SK-N-SH (cell line): Measurements from ENCODE around the gene FAM124A. TPM values are rescaled to one million over a fixed set of nuclear protein-coding genes. Genes with fewer than 3 reads are reported as not detected.

Experiments
- CTCF ChIA-PET: fragments of 300-600, 350-600 bp; formaldehyde crosslinking; extraction: SDS; loops from one replicate; lab custom pipeline; 2021; lab: Yijun Ruan, JAX
- POLR2A ChIA-PET: fragments of 350-600 bp; sonication (Branson Sonifier 250); formaldehyde crosslinking; extraction: SDS; loops from one replicate; lab custom pipeline; 2020; ENCODE audit warnings: antibody characterized with exemption, inconsistent platforms; lab: Yijun Ruan, JAX
- DNase-seq: peaks from one replicate; pipeline ENCODE4 v3.0.0; 2012
- H2AFZ ChIP-seq: fragments of 200-600 bp; sonication (generic); 2 replicates; pipeline ENCODE4 v1.8.1; 2016; ENCODE audit warnings: antibody characterized with exemption, mild to moderate bottlenecking, low read depth
- H3F3A ChIP-seq: fragments of 200-600 bp; sonication (generic); replicated peaks from 2 replicates; pipeline ENCODE3; 2016; ENCODE audit warnings: antibody characterized with exemption, mild to moderate bottlenecking; ENCODE audit not compliant: insufficient read depth
- H3K27ac ChIP-seq, 2 experiments: fragments of 200-500 bp in 1 of 2; fragments of 200-600 bp in 1 of 2; sonication (Bioruptor generic) in 1 of 2; sonication (generic), shearing (Covaris generic) in 1 of 2; 2 replicates each; pipeline versions ENCODE4 v1.5.1 to v1.6.1; 2014 to 2016; ENCODE audit warnings: low read depth in 2 of 2, inconsistent platforms in 1 of 2, low read length in 1 of 2, mild to moderate bottlenecking in 1 of 2, mixed read lengths in 1 of 2
- H3K27me3 ChIP-seq: fragments of 200-600 bp; sonication (generic), shearing (Covaris generic); 2 replicates; pipeline ENCODE4 v1.6.1; 2016; ENCODE audit warnings: mixed run types; ENCODE audit not compliant: insufficient read depth
- H3K36me3 ChIP-seq, 2 experiments: fragments of 200-500 bp in 1 of 2; fragments of 200-600 bp in 1 of 2; sonication (Bioruptor generic) in 1 of 2; sonication (generic) in 1 of 2; replicated peaks in 1 of 2; 2 replicates each; pipeline versions ENCODE3 to v1.5.1; 2014 to 2016; ENCODE audit warnings: low read length in 1 of 2, mild to moderate bottlenecking in 1 of 2; ENCODE audit not compliant: insufficient read depth in 2 of 2, control insufficient read depth in 1 of 2
- H3K4me1 ChIP-seq, 2 experiments: fragments of 200-500 bp in 1 of 2; fragments of 200-600 bp in 1 of 2; sonication (Bioruptor generic) in 1 of 2; sonication (generic), shearing (Covaris generic) in 1 of 2; 2 replicates each; pipeline versions ENCODE4 v1.5.1 to v1.6.1; 2014 to 2016; ENCODE audit warnings: low read depth in 1 of 2, low read length in 1 of 2, mixed run types in 1 of 2; ENCODE audit not compliant: insufficient read depth in 2 of 2, control insufficient read depth in 1 of 2
- H3K4me2 ChIP-seq: fragments of 200-600 bp; sonication (generic), shearing (Covaris generic); 2 replicates; pipeline ENCODE4 v1.6.1; 2017; ENCODE audit warnings: mixed run types
- H3K4me3 ChIP-seq, 2 experiments: fragments of 200-500 bp in 1 of 2; fragments of 200-600 bp in 1 of 2; sonication (Bioruptor generic) in 1 of 2; sonication (generic), shearing (Covaris generic) in 1 of 2; 2 replicates each; pipeline versions ENCODE4 v1.5.1 to v1.8.1; 2014 to 2016; ENCODE audit warnings: low read depth in 2 of 2, inconsistent platforms in 1 of 2, low read length in 1 of 2, mild to moderate bottlenecking in 1 of 2, mixed read lengths in 1 of 2, moderate library complexity in 1 of 2
- H3K79me2 ChIP-seq: fragments of 200-600 bp; sonication (generic); 2 replicates; pipeline ENCODE4 v1.8.1; 2017; ENCODE audit warnings: mild to moderate bottlenecking; ENCODE audit not compliant: insufficient read depth
- H3K9ac ChIP-seq: fragments of 200-600 bp; sonication (generic); 2 replicates; pipeline ENCODE4 v1.6.1; 2017; ENCODE audit warnings: mixed run types
- H3K9me2 ChIP-seq: fragments of 200-600 bp; sonication (generic); 2 replicates; pipeline ENCODE4 v1.6.1; 2017; ENCODE audit warnings: mixed run types
- H3K9me3 ChIP-seq: fragments of 200-600 bp; sonication (generic); 2 replicates; pipeline ENCODE4 v1.6.1; 2017; ENCODE audit warnings: mixed run types, mild to moderate bottlenecking, moderate library complexity
- H4K20me1 ChIP-seq: fragments of 200-600 bp; sonication (generic); 2 replicates; pipeline ENCODE4 v1.6.1; 2017; ENCODE audit warnings: mild to moderate bottlenecking, mixed run types; ENCODE audit not compliant: insufficient read depth
- ELF1 ChIP-seq: IDR thresholded peaks from 2 replicates; pipeline ENCODE4 v1.4.0; 2012
- EP300 ChIP-seq, 2 experiments: IDR thresholded peaks; 2 replicates each; pipeline versions ENCODE4 v1.4.0 to v1.6.1; 2012; ENCODE audit warnings: borderline replicate concordance in 1 of 2, low read depth in 1 of 2, low read length in 1 of 2
- EZH2phosphoT487 ChIP-seq: fragments of 200-600 bp; sonication (generic); IDR thresholded peaks from 2 replicates; pipeline ENCODE4 v1.6.1; 2017; ENCODE audit warnings: low read depth, mixed run types, mild to moderate bottlenecking, antibody characterized with exemption, moderate library complexity, borderline replicate concordance
- FOSL2 ChIP-seq: IDR thresholded peaks from 2 replicates; pipeline ENCODE4 v1.4.0; 2012; ENCODE audit warnings: low read depth, mild to moderate bottlenecking, moderate library complexity, borderline replicate concordance
- FOXM1 ChIP-seq: IDR thresholded peaks from 2 replicates; pipeline ENCODE4 v1.4.0; 2012; ENCODE audit warnings: low read depth, mild to moderate bottlenecking
- GABPA ChIP-seq: IDR thresholded peaks from 2 replicates; pipeline ENCODE4 v1.4.0; 2012; ENCODE audit warnings: low read depth, mild to moderate bottlenecking
- JUND ChIP-seq: IDR thresholded peaks from 2 replicates; pipeline ENCODE4 v1.4.0; 2012
- MEF2A ChIP-seq: IDR thresholded peaks from 2 replicates; pipeline ENCODE4 v1.4.0; 2012; ENCODE audit warnings: low read depth, borderline replicate concordance
- NFIC ChIP-seq: IDR thresholded peaks from 2 replicates; pipeline ENCODE4 v1.4.0; 2012; ENCODE audit warnings: borderline replicate concordance
- NRF1 ChIP-seq: IDR thresholded peaks from 2 replicates; pipeline ENCODE4 v1.6.1; 2012; ENCODE audit warnings: low read depth, mild to moderate bottlenecking, low read length
- RFX5 ChIP-seq: IDR thresholded peaks from 2 replicates; pipeline ENCODE4 v1.6.1; 2012; ENCODE audit warnings: mild to moderate bottlenecking, improper control_type of control experiment, low read length
- SIN3A ChIP-seq: IDR thresholded peaks from 2 replicates; pipeline ENCODE4 v1.6.1; 2012; ENCODE audit warnings: low read depth, mild to moderate bottlenecking, low read length, moderate library complexity, borderline replicate concordance
- TAF1 ChIP-seq: IDR thresholded peaks from 2 replicates; pipeline ENCODE4 v1.6.1; 2012; ENCODE audit warnings: low read depth, mild to moderate bottlenecking, low read length, moderate library complexity, borderline replicate concordance
- TEAD4 ChIP-seq: IDR thresholded peaks from 2 replicates; pipeline ENCODE4 v1.4.0; 2012; ENCODE audit warnings: mild to moderate bottlenecking, borderline replicate concordance; ENCODE audit not compliant: insufficient read depth
- WGBS: methylation state at CpG from one replicate; pipeline ENCODE4 v1.1.6; 2017; ENCODE audit warnings: low lambda C conversion rate; 5-methylcytosine and 5-hydroxymethylcytosine counted together
- polyA plus RNA-seq, 3 experiments: library from polyadenylated mRNA; depleted of rRNA; stranded (reverse); fragments of >200 nt; gene quantifications; 2 replicates each; pipeline ENCODE4 v1.2.3, GENCODE V29; 2012
- TF ChIP-seq, protein P1 (sequence below): fragments of 150-350 bp; IDR thresholded peaks from 2 replicates; pipeline ENCODE4 v1.6.1; 2016; ENCODE audit warnings: mild to moderate bottlenecking, low read depth, low read length
- TF ChIP-seq, protein P2 (sequence below): IDR thresholded peaks from 2 replicates; pipeline ENCODE4 v1.4.0; 2012; ENCODE audit warnings: low read depth, borderline replicate concordance
- TF ChIP-seq, protein P3 (sequence below): IDR thresholded peaks from 2 replicates; pipeline ENCODE4 v1.4.0; 2012; ENCODE audit warnings: low read depth, borderline replicate concordance
- TF ChIP-seq, protein P4 (sequence below): IDR thresholded peaks from 2 replicates; pipeline ENCODE4 v1.6.1; 2012; ENCODE audit warnings: mild to moderate bottlenecking, low read depth, low read length, moderate library complexity
- TF ChIP-seq, protein P5 (sequence below): IDR thresholded peaks from 2 replicates; pipeline ENCODE4; 2012
- TF ChIP-seq, protein P6 (sequence below): IDR thresholded peaks from 2 replicates; pipeline ENCODE4 v1.4.0; 2012; ENCODE audit warnings: low read depth

Gene FAM124A
- polyA plus RNA-seq, 1 of the 3 experiments (the other 2 are of a cell fraction) = 1.5 TPM

DNA sequence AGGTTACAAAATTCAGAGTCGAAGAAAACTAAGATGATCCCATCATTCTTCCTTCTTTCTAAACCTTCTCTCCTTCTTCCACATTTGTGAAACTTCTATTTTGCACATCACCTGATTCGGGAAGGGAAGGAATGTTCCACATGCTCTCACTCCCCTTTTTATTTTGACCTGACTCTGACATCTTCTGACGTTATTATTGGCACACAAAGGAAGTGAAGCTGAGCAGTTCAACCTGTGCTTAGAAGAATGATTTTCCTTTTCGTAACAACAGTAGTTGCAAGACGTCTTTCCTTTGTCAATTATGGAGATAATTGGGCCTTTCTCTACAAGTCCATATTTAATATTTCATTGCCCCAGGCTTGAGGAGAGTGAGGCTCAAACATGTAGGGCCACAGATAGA is 18.0 kb downstream of the FAM124A start:
- no peak for DNase-seq
- H2AFZ ChIP-seq = no peak overlapping the region
- CTCF ChIA-PET = interaction anchor here (1.3 to 3.4 kb wide), 4 partner anchors 8 to 46 kb away, joined by 3 to 13 read pairs (median 6); no protein-coding TSS in a partner anchor

More for the DNA sequence above, 18.0 kb downstream of the FAM124A start:
- POLR2A ChIA-PET = no interaction called here
- Histone ChIP-seq H3K79me2 (no peaks in the 10 kb centered on the region), H3K4me1 (peaks cover 0 to 13% of the 10 kb centered on the region in 2 experiments; a peak in 2 of 4 replicates), H4K20me1 (no peaks in the 10 kb centered on the region), H3K4me2 (no peak overlapping the region), H3K4me3 (no peak overlapping the region), H3K36me3 (no peaks in the 10 kb centered on the region), H3K27me3 (no peaks in the 10 kb centered on the region), H3K27ac (no peak overlapping the region), H3F3A (no peaks in the 10 kb centered on the region), H3K9me3 (no peaks in the 10 kb centered on the region), H3K9me2 (no peaks in the 10 kb centered on the region), H3K9ac (no peak overlapping the region)
- 82% methylated on average over 5 of the region's 5 CpGs for WGBS
- TF ChIP-seq, protein P1, sequence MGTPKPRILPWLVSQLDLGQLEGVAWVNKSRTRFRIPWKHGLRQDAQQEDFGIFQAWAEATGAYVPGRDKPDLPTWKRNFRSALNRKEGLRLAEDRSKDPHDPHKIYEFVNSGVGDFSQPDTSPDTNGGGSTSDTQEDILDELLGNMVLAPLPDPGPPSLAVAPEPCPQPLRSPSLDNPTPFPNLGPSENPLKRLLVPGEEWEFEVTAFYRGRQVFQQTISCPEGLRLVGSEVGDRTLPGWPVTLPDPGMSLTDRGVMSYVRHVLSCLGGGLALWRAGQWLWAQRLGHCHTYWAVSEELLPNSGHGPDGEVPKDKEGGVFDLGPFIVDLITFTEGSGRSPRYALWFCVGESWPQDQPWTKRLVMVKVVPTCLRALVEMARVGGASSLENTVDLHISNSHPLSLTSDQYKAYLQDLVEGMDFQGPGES = no peak
- TF ChIP-seq FOXM1 = no peak
- no peak for TF ChIP-seq MEF2A
- no peak for TF ChIP-seq GABPA
- TF ChIP-seq, protein P2, sequence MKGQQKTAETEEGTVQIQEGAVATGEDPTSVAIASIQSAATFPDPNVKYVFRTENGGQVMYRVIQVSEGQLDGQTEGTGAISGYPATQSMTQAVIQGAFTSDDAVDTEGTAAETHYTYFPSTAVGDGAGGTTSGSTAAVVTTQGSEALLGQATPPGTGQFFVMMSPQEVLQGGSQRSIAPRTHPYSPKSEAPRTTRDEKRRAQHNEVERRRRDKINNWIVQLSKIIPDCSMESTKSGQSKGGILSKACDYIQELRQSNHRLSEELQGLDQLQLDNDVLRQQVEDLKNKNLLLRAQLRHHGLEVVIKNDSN = no peak
- TF ChIP-seq, protein P3, sequence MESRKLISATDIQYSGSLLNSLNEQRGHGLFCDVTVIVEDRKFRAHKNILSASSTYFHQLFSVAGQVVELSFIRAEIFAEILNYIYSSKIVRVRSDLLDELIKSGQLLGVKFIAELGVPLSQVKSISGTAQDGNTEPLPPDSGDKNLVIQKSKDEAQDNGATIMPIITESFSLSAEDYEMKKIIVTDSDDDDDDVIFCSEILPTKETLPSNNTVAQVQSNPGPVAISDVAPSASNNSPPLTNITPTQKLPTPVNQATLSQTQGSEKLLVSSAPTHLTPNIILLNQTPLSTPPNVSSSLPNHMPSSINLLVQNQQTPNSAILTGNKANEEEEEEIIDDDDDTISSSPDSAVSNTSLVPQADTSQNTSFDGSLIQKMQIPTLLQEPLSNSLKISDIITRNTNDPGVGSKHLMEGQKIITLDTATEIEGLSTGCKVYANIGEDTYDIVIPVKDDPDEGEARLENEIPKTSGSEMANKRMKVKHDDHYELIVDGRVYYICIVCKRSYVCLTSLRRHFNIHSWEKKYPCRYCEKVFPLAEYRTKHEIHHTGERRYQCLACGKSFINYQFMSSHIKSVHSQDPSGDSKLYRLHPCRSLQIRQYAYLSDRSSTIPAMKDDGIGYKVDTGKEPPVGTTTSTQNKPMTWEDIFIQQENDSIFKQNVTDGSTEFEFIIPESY = no peak
- TF ChIP-seq NFIC = no peak
- TF ChIP-seq, protein P4, sequence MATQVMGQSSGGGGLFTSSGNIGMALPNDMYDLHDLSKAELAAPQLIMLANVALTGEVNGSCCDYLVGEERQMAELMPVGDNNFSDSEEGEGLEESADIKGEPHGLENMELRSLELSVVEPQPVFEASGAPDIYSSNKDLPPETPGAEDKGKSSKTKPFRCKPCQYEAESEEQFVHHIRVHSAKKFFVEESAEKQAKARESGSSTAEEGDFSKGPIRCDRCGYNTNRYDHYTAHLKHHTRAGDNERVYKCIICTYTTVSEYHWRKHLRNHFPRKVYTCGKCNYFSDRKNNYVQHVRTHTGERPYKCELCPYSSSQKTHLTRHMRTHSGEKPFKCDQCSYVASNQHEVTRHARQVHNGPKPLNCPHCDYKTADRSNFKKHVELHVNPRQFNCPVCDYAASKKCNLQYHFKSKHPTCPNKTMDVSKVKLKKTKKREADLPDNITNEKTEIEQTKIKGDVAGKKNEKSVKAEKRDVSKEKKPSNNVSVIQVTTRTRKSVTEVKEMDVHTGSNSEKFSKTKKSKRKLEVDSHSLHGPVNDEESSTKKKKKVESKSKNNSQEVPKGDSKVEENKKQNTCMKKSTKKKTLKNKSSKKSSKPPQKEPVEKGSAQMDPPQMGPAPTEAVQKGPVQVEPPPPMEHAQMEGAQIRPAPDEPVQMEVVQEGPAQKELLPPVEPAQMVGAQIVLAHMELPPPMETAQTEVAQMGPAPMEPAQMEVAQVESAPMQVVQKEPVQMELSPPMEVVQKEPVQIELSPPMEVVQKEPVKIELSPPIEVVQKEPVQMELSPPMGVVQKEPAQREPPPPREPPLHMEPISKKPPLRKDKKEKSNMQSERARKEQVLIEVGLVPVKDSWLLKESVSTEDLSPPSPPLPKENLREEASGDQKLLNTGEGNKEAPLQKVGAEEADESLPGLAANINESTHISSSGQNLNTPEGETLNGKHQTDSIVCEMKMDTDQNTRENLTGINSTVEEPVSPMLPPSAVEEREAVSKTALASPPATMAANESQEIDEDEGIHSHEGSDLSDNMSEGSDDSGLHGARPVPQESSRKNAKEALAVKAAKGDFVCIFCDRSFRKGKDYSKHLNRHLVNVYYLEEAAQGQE = no peak
- no peak for TF ChIP-seq JUND
- no peak for TF ChIP-seq ELF1
- TF ChIP-seq RFX5 = no peak
- no peak for TF ChIP-seq FOSL2
- TF ChIP-seq, protein P5, sequence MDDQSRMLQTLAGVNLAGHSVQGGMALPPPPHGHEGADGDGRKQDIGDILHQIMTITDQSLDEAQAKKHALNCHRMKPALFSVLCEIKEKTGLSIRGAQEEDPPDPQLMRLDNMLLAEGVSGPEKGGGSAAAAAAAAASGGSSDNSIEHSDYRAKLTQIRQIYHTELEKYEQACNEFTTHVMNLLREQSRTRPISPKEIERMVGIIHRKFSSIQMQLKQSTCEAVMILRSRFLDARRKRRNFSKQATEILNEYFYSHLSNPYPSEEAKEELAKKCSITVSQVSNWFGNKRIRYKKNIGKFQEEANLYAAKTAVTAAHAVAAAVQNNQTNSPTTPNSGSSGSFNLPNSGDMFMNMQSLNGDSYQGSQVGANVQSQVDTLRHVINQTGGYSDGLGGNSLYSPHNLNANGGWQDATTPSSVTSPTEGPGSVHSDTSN = no peak
- TF ChIP-seq EP300 (IDR thresholded peaks at IDR 0.05; ENCODE audit: borderline replicate concordance in 1 of 2, low read depth in 1 of 2, low read length in 1 of 2) = no peak
- no peak for TF ChIP-seq EZH2phosphoT487
- TF ChIP-seq SIN3A = no peak
- no peak for TF ChIP-seq TAF1
- no peak for TF ChIP-seq NRF1
- no peak for TF ChIP-seq TEAD4
- TF ChIP-seq, protein P6, sequence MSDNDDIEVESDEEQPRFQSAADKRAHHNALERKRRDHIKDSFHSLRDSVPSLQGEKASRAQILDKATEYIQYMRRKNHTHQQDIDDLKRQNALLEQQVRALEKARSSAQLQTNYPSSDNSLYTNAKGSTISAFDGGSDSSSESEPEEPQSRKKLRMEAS = no peak
